GM21390 (cell line): ENCODE data around the gene TMEM117.

Experiments used
- ATAC-seq: cut with Tn5 transposase; IDR thresholded peaks from one replicate; pipeline ENCODE4 v1.9.1; 2021; ENCODE audit not compliant: unreplicated experiment

Gene TMEM117

GRCh38 chr12:43883748-43884147, 47.9 kb downstream of the TMEM117 start:
- no peak for ATAC-seq

GRCh38 chr12:43884683-43885410, 49.0 kb downstream of the TMEM117 start:
- ATAC-seq, result no peak

- ATAC-seq, result no peak
Observed at GRCh38 chr12:43887397-43887796, 51.5 kb downstream of the TMEM117 start.

GRCh38 chr12:43891856-43892574, 56.1 kb downstream of the TMEM117 start:
- no peak for ATAC-seq

- ATAC-seq, result no peak
Observed at GRCh38 chr12:43893670-43894069, 57.8 kb downstream of the TMEM117 start.

GRCh38 chr12:43895580-43896206, 59.8 kb downstream of the TMEM117 start:
- ATAC-seq, result no peak

GRCh38 chr12:43896496-43896895, 60.6 kb downstream of the TMEM117 start:
- ATAC-seq, result no peak

GRCh38 chr12:43898474-43898873, 62.6 kb downstream of the TMEM117 start:
- no peak for ATAC-seq

- no peak for ATAC-seq
Observed at GRCh38 chr12:43899574-43899973, 63.7 kb downstream of the TMEM117 start.

GRCh38 chr12:43903686-43904085, 67.8 kb downstream of the TMEM117 start:
- no peak for ATAC-seq

- ATAC-seq, result no peak
Observed at GRCh38 chr12:43912859-43913258, 77.0 kb downstream of the TMEM117 start.

GRCh38 chr12:43914391-43914790, 78.5 kb downstream of the TMEM117 start:
- no peak for ATAC-seq

- ATAC-seq, result no peak
Observed at GRCh38 chr12:43914923-43915468, 79.1 kb downstream of the TMEM117 start.

GRCh38 chr12:43917896-43918295, 82.0 kb downstream of the TMEM117 start:
- no peak for ATAC-seq

GRCh38 chr12:43921666-43922337, 85.9 kb downstream of the TMEM117 start:
- no peak for ATAC-seq

- no peak for ATAC-seq
Observed at GRCh38 chr12:43930032-43930431, 94.2 kb downstream of the TMEM117 start.

GRCh38 chr12:43931187-43931586, 95.3 kb downstream of the TMEM117 start:
- ATAC-seq, result no peak

- ATAC-seq, result no peak
Observed at GRCh38 chr12:43935581-43935980, 99.7 kb downstream of the TMEM117 start.

- ATAC-seq, result no peak
Observed at GRCh38 chr12:43937947-43938346, 102.1 kb downstream of the TMEM117 start.

- no peak for ATAC-seq
Observed at GRCh38 chr12:43942379-43942778, 106.5 kb downstream of the TMEM117 start.

- no peak for ATAC-seq
Observed at GRCh38 chr12:43945983-43946382, 110.1 kb downstream of the TMEM117 start.
